LNCaP clone FGC (cell line): ENCODE data around the gene ENPP1.
"Not testable (repeated sequence)": the region's sequence is repeated elsewhere in the genome, so short reads cannot be mapped to it uniquely, and the experiment has no call there.

Source experiments
- DNase-seq: peaks from one replicate; pipeline ENCODE4 v3.0.0-alpha.2; 2011; ENCODE audit warnings: low read depth
- H3K4me3 ChIP-seq: 2 replicates; pipeline ENCODE4 v1.5.1; 2011; ENCODE audit warnings: mild to moderate bottlenecking, low read depth, low read length, control low read depth
- TF ChIP-seq, protein P1 (sequence below): IDR thresholded peaks from 2 replicates; pipeline ENCODE4 v1.5.1; 2012; ENCODE audit warnings: mild to moderate bottlenecking; ENCODE audit not compliant: control insufficient read depth, insufficient read depth; ENCODE audit errors: extremely low read depth

ENPP1 gene

DNA sequence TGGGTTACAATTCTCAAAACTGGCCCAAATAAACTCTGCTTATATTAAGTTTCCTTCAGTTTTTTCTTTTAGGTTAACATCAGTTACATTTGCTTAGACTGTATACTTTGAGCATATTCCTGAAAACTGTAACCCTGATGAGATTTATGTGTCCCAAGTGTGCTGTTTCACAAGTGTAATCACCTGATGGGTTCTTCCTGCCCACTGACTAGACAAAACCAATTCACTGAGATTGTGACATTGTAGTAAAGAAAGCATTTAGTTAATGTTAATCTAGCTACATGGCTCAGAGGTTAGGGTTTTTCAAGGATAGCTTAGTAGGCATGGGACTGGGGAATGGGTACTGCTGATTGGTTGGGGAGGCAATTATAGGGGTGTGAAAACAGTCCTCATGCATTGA is 89.8 kb downstream of the ENPP1 start:
- TF ChIP-seq, protein P1, sequence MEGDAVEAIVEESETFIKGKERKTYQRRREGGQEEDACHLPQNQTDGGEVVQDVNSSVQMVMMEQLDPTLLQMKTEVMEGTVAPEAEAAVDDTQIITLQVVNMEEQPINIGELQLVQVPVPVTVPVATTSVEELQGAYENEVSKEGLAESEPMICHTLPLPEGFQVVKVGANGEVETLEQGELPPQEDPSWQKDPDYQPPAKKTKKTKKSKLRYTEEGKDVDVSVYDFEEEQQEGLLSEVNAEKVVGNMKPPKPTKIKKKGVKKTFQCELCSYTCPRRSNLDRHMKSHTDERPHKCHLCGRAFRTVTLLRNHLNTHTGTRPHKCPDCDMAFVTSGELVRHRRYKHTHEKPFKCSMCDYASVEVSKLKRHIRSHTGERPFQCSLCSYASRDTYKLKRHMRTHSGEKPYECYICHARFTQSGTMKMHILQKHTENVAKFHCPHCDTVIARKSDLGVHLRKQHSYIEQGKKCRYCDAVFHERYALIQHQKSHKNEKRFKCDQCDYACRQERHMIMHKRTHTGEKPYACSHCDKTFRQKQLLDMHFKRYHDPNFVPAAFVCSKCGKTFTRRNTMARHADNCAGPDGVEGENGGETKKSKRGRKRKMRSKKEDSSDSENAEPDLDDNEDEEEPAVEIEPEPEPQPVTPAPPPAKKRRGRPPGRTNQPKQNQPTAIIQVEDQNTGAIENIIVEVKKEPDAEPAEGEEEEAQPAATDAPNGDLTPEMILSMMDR = no peak

DNA sequence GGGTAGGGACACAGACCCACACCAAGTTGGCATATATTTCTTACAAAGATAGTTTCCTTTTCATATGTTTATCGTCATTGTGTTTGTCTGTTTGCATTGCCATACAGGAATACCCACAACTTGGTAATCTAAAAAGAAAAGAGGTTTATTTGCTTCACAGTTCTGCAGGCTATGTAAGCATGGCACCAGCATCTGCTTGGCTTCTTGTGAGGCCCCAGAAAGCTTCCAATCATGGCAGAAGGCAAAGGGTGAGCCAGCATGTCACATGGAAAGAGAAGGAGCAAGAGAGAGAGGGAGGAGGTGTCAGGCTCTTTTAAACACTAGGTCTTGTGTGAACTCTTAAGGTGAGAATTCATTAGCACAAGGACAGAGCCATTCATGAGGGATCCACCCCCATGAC is 90.9 kb downstream of the ENPP1 start:
- H3K4me3 ChIP-seq = no peak overlapping the region
- TF ChIP-seq, protein P1 = no peak
- no peak for DNase-seq

More for the DNA sequence above, 89.8 kb downstream of the ENPP1 start:
- H3K4me3 ChIP-seq = no peak overlapping the region
- no peak for DNase-seq

DNA sequence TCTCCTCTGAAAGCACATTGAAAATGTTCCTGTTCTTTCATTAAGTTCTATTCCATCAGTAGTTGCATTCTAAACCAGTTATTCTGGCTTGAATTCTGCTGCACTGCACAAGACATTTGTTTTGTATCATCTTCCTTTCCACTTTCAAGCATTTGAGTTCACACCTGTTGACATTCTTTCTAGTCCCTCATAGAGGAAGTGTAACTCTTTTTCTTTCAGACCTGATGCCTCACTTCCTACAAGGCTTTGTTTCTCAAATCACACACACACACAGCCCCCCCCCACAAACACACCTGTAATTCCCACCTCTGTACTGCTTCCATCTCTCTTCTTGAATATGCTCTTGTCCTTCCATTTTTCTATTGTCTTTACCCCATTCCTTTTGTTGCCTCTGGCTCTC is 92.4 kb downstream of the ENPP1 start:
- TF ChIP-seq, protein P1 = no peak
- no peak overlapping the region for H3K4me3 ChIP-seq
- no peak for DNase-seq

DNA sequence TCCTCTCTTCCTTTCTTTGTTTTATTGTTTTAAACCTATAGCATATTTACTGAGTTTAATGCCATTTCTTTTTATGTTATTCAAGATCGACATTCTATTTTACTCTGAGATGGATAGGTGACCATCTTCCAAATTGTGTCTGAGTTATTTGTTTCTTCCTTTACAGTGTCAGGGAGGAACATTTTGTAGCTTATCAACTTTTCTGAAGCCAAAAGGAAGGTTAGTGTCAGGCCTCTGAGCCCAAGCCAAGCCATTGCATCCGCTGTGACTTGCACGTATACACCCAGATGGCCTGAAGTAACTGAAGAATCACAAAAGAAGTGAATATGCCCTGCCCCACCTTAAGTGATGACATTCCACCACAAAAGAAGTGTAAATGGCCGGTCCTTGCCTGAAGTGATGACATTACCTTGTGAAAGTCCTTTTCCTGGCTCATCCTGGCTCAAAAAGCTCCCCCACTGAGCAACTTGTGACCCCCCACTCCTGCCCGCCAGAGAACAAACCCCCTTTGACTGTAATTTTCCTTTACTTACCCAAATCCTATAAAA is 93.6 kb downstream of the ENPP1 start:
- DNase-seq, H3K4me3 ChIP-seq: not testable (repeated sequence)

DNA sequence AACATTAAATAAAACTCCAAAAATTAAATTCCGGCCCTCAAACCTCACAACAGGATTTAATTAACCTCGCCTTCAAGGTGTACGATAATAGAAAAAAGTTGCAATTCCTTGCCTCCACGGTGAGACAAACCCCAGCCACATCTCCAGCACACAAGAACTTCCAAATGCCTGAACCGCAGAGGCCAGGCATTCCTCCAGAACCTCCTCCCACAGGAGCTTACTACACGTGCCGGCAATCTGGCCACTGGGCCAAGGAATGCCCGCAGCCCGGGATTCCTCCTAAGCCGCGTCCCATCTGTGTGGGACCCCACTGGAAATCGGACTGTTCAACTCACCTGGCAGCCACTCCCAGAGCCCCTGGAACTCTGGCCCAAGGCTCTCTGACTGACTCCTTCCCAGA is 95.9 kb downstream of the ENPP1 start:
- H3K4me3 ChIP-seq = not testable (repeated sequence)

DNA sequence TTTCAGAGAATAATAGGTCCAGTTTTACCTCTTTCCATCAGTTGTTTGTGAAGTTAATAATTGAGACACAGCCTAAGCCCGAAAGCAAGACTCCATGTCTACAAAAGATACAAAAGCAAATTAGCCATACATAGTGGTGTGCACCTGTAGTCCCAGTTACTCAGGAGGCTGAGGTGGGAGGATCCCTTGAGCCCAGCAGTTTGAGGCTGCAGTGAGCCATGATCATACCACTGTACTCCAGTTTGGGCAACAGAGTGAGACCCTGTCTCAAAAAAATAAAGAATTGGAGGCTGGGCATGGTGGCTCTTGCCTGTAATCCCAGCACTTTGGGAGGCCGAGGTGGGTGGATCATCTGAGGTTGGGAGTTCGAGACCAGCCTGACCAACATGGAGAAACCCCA is 101.0 kb downstream of the ENPP1 start:
- H3K4me3 ChIP-seq, DNase-seq: not testable (repeated sequence)

More for the DNA sequence above, 95.9 kb downstream of the ENPP1 start:
- not testable (repeated sequence) for DNase-seq

DNA sequence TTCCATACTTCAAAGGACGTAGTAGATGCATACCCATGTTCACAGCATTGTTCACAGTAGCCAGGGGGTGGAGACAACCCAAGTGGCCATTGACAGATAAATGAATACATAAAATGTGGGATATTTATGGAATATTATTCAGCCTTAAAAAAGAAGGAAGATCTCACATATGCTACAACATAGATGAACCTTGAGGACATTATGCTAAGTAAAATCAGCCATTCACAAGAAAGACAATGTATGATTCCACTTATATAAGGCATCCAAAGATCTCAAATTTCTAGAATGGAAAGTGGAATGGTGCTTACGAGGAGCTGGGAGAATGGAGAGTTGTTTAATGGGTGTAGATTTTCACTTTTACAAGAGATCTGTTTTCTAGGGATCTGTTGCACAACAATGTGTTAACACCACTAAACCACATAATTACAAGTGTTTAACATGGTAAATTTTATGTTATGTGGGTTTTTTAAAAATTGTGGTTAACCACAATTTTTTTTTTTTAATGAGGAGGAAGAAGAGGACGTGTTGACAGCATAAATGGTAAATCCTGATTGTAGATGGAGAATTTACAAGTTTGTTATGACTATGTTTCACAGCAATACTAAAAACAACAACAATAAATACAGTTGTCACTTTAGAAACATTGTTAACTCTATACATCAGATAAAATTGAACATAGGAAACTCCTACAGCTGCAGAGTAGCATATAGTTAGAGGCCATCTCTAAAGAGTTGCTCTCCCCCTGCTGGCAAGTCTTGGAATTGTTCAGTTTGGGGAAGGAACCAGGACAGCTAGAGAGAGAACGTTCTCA is 101.8 kb downstream of the ENPP1 start:
- DNase-seq = peak; percentile 39
- TF ChIP-seq, protein P1 = peak; percentile 67
- H3K4me3 ChIP-seq = no peak overlapping the region

DNA sequence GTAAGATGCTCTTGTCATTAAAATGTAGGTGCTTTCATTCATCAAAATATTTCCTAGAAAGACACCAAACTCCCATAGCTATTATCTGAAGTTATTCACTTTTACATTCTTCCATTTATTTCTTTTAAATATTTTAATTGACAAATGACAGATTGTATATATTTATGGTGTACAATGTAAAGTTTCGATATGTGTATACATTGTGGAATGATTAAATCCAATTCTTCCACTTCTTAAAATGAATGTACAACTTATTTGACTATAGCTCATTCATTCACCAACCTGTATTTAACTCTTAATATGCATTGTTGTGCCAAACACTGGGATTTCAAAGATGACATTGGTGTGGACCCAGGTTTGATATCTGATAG is 102.4 kb downstream of the ENPP1 start:
- H3K4me3 ChIP-seq = no peak overlapping the region
- TF ChIP-seq, protein P1 = no peak
- no peak for DNase-seq

DNA sequence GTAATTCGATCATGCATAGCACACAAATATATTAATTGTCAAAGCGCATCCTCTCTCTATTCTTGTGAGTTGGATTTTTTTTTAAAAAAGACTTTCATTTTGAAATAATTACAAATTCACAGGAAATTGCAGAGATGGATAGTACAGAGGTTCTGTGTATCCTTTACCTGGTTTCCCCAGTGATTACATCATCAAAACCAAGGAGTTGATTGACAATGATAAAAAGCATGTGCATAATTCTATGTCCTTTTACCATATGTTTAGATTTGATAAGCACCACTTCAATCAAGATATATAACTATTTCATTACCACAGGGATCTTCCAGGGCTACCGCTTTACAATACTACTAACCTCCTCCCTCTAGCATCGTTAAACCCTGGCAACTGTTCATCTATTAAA is 103.1 kb downstream of the ENPP1 start:
- TF ChIP-seq, protein P1 = no peak
- H3K4me3 ChIP-seq = no peak overlapping the region
- no peak for DNase-seq
